Measurements from ENCODE around the gene MAP3K7CL.

MAP3K7CL gene

DNA sequence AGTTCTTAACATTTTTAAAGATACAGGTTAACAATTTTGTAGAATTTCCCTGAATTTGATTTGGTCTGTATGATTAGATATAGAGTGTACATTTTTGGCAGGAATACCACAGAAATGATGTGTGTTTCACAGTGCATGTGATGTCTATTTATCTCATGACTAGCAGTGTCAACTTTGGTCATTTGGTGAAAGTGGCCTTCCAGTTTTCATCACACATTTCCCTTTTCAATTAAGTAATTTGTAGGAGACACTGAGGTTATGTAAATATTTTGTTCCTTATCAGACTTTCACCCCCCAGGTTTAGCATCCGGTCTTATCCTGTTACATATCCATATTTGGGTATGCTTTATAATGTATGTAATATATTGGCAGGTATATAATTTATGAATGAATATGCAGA lies 41.8 kb downstream of the MAP3K7CL start:
- no peak for DNase-seq

DNA sequence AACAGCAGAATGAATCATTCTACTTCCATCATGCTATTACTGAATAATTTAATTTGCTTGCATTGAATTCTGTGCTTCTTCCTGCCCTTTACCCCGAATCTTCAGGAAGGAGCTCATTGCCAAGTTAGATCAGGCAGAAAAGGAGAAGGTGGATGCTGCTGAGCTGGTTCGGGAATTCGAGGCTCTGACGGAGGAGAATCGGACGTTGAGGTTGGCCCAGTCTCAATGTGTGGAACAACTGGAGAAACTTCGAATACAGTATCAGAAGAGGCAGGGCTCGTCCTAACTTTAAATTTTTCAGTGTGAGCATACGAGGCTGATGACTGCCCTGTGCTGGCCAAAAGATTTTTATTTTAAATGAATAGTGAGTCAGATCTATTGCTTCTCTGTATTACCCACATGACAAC lies 44.2 kb downstream of the MAP3K7CL start:
- no peak for DNase-seq

- DNase-seq: peak; percentile 50
Observed at GRCh38 chr21:29175408-29176134, 45.1 kb downstream of the MAP3K7CL start.

GRCh38 chr21:29176471-29177120 lies 46.2 kb downstream of the MAP3K7CL start:
- DNase-seq: no peak

GRCh38 chr21:29177800-29178199 lies 47.4 kb downstream of the MAP3K7CL start:
- no peak for DNase-seq

DNA sequence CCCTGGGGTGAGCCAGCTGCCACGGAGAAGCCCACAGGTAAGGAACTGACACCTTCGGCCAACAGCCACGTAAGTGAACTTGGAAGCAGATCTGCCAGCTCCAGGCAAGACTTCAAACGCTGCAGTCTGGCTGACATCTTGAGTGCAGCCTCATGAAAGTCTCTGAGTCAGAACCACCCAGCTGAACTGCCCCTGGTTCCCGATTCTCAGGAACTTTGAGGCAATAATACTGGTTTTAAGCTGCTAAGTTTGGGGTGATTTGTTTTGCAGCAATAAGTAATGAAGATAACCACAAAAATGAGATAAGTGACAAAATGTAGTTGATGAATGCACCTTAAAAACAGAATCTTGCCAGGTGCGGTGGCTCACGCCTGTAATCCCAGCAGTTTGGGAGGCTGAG lies 48.5 kb downstream of the MAP3K7CL start:
- DNase-seq: no peak

DNA sequence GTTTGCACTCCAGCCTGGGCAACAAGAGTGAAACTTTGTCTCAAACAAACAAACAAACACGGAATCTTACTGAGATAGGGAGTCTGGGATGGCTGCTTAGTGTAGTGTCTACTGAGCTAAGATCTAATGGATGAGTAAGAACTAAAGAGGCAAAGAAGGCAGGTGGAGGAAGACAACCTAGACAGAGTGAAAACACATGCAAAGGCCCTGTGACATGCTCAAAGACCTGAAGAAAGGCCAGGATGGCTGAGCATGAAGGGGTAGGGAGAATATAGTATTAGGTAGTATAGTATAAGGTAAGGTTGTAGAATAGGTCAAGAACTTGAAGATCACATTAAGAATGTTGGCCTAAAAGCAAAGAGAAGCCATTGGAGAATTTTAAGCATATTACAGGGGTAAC lies 49.1 kb downstream of the MAP3K7CL start:
- DNase-seq: no peak

DNA sequence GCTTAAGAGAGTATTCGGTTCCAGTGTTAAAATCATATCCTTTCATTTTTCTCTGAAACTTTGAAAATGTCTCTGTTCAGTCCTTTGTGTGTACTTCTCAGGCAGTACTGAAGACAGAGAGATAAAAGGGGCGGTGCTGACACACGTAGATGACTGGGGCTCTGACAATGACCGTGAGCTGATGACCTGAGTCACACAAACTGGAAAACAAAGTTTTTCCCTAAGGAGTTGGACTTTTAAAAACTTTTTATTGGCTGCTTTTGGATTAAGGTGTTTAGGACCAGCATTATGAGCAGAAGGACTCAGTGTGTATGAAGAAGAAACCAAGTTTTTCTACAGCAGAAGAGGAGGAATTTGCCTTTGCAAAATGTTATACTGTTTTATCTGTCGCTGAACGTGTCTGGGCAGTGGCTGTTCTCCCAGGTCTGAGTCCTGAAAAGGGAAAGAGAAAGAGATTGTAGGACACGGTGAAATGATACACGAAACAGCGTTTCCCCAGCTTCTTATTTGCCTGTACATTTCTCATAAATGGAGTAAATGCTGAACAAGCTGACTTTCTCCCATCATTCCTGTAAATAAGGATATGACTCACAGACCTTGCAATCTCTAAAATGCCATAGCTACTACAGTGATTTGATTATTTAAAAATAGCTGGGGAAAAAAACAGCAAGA lies 51.5 kb downstream of the MAP3K7CL start:
- no peak for DNase-seq

DNA sequence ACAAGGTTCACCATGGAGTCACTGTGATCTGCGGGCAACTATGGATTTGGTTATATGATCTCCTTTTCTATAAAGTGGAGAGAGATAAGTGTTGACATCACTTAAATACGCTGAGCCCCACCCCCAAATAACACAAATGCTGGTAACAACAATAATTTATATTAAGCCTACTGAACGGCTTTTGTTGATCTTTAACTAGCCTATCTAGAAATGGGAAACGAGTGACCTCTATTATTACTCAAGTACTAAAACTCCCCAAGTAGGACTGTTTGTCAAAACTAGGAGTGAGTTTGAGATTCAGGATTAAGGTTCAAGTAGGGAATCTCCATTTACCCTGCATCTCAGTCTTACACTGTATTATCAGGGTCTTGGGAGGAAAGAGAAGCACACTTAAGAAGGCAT lies 52.2 kb downstream of the MAP3K7CL start:
- no peak for DNase-seq

DNA sequence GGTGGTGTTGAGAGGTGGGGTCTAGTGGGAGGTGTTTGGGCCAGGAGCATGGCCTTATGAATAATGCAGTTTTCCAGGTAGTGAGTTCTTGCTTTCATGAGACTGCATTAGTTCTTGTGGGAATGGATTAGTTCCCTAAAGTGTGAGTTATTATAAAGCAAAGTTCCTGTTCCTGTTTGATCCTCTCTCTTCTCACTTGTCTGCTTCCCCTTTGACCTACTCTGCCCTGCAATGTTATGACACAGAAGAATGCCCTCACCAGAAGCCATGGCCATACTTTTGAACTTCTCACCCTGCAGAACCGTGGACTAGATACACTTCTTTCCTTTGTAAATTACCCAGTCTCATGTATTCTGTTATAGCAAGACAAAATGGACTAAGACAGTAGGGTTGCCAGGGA lies 53.6 kb downstream of the MAP3K7CL start:
- no peak for DNase-seq

GRCh38 chr21:29185172-29185571 lies 54.7 kb downstream of the MAP3K7CL start:
- DNase-seq: no peak

GRCh38 chr21:29185633-29186032 lies 55.2 kb downstream of the MAP3K7CL start:
- DNase-seq: no peak

DNA sequence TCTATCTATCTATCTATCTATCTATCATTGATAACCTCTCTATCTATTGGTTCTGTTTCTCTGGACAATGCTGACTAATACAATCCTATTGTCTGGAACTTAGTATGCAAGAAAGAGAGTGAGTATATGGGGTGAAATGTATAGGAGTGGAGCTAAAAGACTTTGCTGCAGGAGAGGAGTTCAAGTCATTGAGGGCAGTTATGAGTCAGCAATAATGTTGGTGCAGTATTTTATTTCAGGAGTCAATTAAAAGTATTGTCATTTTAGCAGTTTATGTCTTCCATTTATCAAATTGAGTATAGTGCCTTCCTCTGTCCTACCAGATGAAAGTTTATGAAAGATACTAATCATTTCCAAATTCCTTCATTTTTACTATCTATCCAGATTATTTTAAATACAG lies 55.8 kb downstream of the MAP3K7CL start:
- DNase-seq: no peak

DNA sequence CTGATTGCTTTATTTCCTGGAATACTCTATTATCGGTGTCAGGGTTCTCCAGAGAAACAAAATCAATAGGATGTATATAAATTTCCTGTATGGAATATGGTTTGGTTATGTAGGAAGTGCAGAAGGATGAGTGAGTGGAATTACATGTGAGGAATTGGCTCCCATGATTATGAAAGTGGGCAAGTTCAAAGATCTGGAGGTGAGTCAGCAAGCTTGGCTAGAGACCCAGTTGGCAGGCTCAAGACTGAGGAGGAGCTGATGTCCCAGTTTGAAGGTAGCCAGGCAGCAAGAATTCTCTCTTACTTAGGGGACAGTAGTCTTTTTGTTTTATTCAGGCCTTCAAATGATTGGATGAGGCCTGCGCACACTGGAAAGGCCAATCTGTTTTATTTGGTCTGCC lies 57.5 kb downstream of the MAP3K7CL start:
- no peak for DNase-seq

DNA sequence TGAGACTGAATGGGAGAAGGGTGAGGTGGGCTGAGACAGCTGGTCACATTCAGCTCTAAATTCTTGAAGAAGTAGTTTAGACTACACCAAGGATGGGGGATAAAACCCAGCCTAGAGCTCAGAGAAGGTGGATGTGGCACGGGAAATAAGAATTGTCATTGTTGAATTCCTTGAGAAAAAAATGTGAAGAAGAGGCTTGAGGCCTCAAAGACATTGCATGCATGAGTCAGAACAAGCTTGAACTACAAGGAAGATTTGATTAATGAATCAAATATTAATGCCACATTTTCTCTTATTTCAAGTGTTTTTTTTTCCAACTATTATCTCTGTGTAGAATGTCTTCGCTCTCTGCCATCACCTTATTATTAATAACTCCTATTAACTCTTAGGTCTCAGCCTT lies 58.9 kb downstream of the MAP3K7CL start:
- DNase-seq: no peak

DNA sequence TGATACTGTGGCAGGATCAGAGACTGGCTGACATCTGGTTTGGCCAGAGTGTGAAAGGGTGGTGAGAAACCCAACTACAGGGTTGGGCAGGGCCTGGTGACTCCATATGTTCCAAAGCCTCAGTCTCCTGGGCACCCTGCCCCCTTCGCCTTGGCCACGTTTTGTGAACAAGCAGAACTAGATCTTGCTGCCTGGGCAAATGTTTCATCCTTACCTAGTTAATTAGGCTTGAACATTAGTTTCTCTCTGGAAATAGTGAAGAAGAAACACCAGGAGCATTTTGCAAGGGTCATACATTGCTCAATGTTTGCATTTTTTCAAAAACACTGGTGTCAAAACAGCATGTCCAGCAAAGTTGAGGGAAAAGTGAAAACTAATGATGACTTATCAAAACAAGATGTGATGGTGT lies 60.5 kb downstream of the MAP3K7CL start:
- DNase-seq: no peak

- no peak for DNase-seq
Observed at GRCh38 chr21:29193072-29193471, 62.6 kb downstream of the MAP3K7CL start.

DNA sequence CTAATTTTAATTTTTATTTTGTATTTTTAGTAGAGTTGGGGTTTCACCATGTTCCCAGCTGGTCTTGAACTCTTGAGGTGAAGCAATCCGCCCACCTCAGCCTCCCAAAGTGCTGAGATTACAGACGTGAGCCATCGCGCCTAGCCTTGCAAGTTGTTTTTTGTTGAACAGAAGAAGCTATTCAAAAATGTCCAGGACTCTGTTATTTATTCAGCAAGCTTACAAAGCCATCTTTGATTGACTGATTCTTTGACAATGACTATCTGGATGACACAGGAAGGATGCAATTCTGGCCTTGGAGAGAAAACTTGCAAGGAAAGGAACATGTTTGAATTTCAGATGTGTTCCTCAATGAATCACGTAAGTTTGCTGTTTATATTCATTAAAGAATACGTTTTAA lies 63.5 kb downstream of the MAP3K7CL start:
- no peak for DNase-seq

DNA sequence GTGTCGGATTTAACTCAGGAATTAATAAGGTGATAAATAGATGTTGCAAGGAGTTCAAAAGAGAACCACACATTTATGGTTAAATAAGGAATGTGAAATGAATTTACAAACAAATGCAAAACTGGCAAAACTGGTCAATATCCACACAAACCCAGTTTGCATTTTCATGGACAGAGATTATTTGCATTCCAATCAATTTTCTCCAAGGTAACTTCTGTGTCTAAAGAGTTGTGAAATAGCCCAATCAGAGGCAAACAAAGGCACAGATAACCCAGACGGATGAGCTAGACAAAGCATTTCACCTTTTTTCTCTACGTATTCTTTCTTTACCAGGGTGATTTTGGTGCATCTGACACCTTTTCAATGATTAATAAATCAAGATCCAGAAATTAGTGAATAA lies 63.9 kb downstream of the MAP3K7CL start:
- no peak for DNase-seq

- DNase-seq: no peak
Observed at GRCh38 chr21:29194847-29195246, 64.4 kb downstream of the MAP3K7CL start.

DNA sequence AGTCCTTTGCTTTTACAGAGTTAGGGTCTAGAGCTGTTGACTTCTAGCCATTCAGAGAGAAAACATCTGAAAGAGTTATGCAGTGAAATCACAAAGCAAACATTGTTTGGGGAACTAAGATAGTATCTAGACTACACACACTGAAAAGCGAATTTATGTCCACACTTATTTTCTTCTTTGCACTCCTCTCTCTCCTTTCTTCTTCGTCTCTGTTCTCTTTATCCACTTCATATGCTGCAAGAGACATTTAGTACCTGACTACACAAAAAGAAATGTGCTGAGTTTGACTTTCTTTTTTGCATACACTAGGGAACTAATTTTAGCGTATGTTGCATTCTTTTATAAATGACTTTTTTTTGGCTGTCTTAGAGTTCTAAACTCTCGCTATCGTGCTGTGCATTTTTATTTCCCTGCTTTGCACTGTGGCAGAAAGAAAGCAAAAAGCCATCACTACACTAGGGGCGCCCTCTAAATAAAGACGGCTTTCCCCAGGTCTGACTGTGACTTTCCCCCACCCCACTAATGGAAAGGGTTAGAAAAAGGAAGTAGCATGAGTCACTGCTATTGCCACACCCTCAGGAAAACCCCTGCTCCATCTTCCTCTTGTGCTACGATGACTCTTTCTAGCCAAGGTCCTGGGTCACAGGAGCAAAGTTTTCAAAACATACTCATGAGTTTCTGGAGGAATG lies 65.7 kb downstream of the MAP3K7CL start:
- DNase-seq: no peak

- DNase-seq: no peak
Observed at GRCh38 chr21:29196670-29197191, 66.3 kb downstream of the MAP3K7CL start.

GRCh38 chr21:29201186-29201585 lies 70.7 kb downstream of the MAP3K7CL start:
- no peak for DNase-seq
